ENCODE measurements around the gene ABCB6. TPM values are rescaled to one million over a fixed set of nuclear protein-coding genes. Genes with fewer than 3 reads are reported as not detected.

ABCB6 gene
- total RNA-seq, 1 donor: 28.2 TPM

DNA sequence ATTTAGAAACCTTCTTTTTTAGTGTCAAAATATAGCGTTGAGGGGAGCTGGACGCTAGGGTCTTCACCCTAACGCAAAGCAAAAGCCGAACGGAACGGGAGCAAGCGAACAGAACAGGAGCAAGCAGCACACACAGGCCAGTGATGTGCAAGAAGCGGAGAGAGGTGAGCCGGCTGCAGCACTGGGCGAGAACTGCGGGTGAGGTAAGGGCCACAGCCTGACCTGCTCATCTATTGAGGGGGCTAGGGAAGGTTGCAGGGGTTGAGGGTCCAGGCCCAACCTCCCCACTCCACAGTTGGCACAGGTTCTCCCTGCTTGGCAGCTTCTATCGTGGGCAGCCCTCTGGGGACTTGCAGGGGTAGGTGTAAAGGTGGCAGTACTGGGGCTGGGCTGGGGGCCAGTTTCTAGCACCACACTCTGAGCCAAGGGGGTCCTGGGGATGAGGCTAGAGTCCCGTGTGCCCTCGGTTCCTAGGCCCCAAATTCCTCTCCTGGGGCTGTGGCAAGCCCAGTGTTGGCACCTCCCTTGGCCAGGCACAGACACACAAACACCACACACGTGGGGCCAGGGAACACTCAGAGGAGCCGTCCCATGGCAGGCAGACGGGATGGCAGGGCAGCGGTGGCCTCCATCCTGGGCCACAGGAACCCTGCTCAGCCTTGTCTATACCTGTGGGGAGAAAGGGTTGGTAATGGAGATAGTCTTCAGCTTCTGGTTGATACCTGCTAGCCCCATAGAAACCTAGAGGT lies 1.2 kb upstream of the ABCB6 start:
- peak overlapping the region; percentile 51 for H3K27ac ChIP-seq (ENCODE audit: low read depth, low read length)
- H3K9me3 ChIP-seq (ENCODE audit: low read depth, low read length): no peaks in the 10 kb centered on the region
- peak; percentile 71 for DNase-seq (ENCODE audit: insufficient read length, low spot score, missing footprints)
- peaks cover 3% of the 10 kb centered on the region for H3K79me2 ChIP-seq (ENCODE audit: insufficient read depth, low read length)
- H3K4me2 ChIP-seq (ENCODE audit: insufficient read depth, low read length): peak overlapping the region; percentile 80
- peaks cover 23% of the 10 kb centered on the region for H3K4me1 ChIP-seq (ENCODE audit: insufficient read depth, low read length)
- H3K27me3 ChIP-seq (ENCODE audit: insufficient read depth, low read length): no peaks in the 10 kb centered on the region
- H3K4me3 ChIP-seq (ENCODE audit: insufficient read depth, low read length): no peak overlapping the region
- peaks cover 8% of the 10 kb centered on the region for H4K20me1 ChIP-seq (ENCODE audit: insufficient read depth, low read length)
- TF ChIP-seq, protein P1, sequence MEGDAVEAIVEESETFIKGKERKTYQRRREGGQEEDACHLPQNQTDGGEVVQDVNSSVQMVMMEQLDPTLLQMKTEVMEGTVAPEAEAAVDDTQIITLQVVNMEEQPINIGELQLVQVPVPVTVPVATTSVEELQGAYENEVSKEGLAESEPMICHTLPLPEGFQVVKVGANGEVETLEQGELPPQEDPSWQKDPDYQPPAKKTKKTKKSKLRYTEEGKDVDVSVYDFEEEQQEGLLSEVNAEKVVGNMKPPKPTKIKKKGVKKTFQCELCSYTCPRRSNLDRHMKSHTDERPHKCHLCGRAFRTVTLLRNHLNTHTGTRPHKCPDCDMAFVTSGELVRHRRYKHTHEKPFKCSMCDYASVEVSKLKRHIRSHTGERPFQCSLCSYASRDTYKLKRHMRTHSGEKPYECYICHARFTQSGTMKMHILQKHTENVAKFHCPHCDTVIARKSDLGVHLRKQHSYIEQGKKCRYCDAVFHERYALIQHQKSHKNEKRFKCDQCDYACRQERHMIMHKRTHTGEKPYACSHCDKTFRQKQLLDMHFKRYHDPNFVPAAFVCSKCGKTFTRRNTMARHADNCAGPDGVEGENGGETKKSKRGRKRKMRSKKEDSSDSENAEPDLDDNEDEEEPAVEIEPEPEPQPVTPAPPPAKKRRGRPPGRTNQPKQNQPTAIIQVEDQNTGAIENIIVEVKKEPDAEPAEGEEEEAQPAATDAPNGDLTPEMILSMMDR (IDR thresholded peaks at IDR 0.05; ENCODE audit: extremely low read depth, low read depth, low read length): no peak
- H2AFZ ChIP-seq (ENCODE audit: low read length): no peak overlapping the region
- H3K36me3 ChIP-seq (ENCODE audit: insufficient read depth, low read length): peaks cover 57% of the 10 kb centered on the region

DNA sequence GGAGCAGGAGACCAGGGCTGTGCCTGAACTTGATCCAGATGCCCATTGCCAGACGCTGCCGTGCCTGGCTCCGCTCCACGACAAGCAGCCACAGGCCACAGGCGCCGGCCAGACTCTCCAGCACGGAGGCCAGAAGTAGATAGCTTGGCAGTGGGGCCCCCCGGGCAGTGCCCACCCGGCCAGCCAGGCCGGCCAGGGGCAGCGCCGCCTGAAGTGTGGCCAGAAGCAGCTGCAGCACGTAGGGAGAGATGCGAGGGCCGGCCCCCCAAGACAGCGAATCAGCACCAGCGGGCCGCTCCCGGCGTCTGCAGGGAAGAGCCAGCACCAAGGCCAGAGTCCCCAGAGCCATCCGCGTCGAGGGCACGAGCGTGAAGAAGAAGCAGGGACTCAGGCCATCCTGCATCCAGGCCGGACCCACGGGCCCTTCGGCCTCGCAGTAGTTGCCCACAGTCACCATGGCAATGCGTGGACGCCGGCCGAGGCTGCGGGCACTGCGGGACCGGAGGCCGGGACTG lies 484 bp downstream of the ABCB6 start:
- Histone ChIP-seq H3K79me2 (ENCODE audit: insufficient read depth, low read length) (peaks cover 3% of the 10 kb centered on the region), H4K20me1 (ENCODE audit: insufficient read depth, low read length) (peaks cover 4% of the 10 kb centered on the region), H3K27me3 (ENCODE audit: insufficient read depth, low read length) (no peaks in the 10 kb centered on the region), H3K4me2 (ENCODE audit: insufficient read depth, low read length) (peak overlapping the region; percentile 80), H3K27ac (ENCODE audit: low read depth, low read length) (peak overlapping the region; percentile 51), H3K9me3 (ENCODE audit: low read depth, low read length) (no peaks in the 10 kb centered on the region), H2AFZ (ENCODE audit: low read length) (peak overlapping the region; percentile 83), H3K4me1 (ENCODE audit: insufficient read depth, low read length) (peaks cover 23% of the 10 kb centered on the region), H3K36me3 (ENCODE audit: insufficient read depth, low read length) (peaks cover 54% of the 10 kb centered on the region), H3K4me3 (ENCODE audit: insufficient read depth, low read length) (peak overlapping the region; percentile 75)
- TF ChIP-seq, protein P1 (IDR thresholded peaks at IDR 0.05; ENCODE audit: extremely low read depth, low read depth, low read length): no peak
- peak; percentile 98 for DNase-seq (ENCODE audit: insufficient read length, low spot score, missing footprints)

DNA sequence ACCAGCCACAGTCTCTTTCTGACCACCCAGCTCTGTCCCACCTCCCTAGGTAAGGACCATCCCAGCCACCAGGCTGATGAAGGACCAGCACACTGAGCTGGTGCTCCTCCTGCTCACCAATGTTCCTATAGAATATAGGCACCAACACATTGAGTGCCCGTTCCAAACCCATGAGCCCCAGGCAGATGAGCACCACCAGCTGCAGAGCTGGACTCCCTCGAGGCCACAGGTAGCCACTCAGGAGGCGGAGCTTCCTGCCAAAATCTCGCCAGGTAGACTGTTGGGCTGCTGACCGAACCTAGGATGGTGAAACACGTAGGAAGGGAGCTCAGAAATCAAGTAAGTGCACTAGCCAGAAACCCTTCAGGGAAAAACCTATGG lies 2.2 kb downstream of the ABCB6 start:
- Histone ChIP-seq H3K36me3 (ENCODE audit: insufficient read depth, low read length) (peaks cover 52% of the 10 kb centered on the region), H2AFZ (ENCODE audit: low read length) (no peak overlapping the region)

More for the DNA sequence above, 2.2 kb downstream of the ABCB6 start:
- Histone ChIP-seq H3K4me1 (ENCODE audit: insufficient read depth, low read length) (peaks cover 23% of the 10 kb centered on the region), H3K27ac (ENCODE audit: low read depth, low read length) (no peak overlapping the region), H3K4me3 (ENCODE audit: insufficient read depth, low read length) (no peak overlapping the region), H3K79me2 (ENCODE audit: insufficient read depth, low read length) (peaks cover 3% of the 10 kb centered on the region), H3K9me3 (ENCODE audit: low read depth, low read length) (no peaks in the 10 kb centered on the region), H3K27me3 (ENCODE audit: insufficient read depth, low read length) (no peaks in the 10 kb centered on the region), H3K4me2 (ENCODE audit: insufficient read depth, low read length) (no peak overlapping the region), H4K20me1 (ENCODE audit: insufficient read depth, low read length) (peaks cover 4% of the 10 kb centered on the region)
- TF ChIP-seq, protein P1 (IDR thresholded peaks at IDR 0.05; ENCODE audit: extremely low read depth, low read depth, low read length): no peak
- DNase-seq (ENCODE audit: insufficient read length, low spot score, missing footprints): no peak
